GM18870 (cell line): ENCODE measurements around the gene OR6C2.
"Not testable (repeated sequence)": the region's sequence is repeated elsewhere in the genome, so short reads cannot be mapped to it uniquely, and the experiment has no call there.

Experiments used
- ATAC-seq: cut with Tn5 transposase; IDR thresholded peaks from one replicate; pipeline ENCODE4 v1.9.1; 2021; ENCODE audit warnings: moderate library complexity; ENCODE audit not compliant: unreplicated experiment

The OR6C2 gene

DNA sequence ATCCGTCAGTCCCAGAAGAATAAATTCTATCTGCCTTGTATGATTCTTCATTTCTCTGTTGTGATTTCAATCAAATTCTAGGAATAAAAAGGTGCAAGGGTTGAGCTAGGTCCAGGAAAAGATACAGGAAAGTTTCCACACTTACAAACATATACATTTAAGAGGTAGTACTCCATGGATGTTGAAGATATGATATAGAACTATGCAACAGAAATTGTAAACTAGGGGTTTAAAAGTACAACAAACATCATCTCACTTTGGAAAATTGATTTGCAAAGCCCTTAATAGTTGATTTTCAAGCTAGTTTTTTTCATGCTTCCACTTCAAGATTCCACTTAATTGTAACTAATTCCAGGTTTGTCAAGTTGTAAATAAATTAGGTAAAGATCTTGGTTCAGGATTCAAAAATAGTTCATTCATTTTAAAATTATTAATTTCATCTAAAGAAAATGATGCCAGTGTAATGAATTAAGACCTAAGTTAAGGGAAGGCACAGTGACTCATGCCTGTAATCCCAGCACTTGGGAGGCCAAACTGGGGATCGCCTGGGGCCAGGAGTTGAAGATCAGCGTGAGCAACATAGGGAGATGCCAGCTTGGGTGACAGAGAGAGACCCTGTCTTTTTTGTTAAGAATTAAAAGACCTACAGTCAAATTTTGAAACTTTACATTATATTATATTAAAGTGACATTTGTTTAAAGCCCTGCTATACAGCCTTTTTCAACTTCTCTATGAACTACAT lies 26.4 kb downstream of the OR6C2 start, which contains the start of gene OR6C70:
OR6C70 (minus strand) TSS at position 51 of the 742 bp plus-strand sequence; CDS start at position 51, 0 bp downstream.
- no peak for ATAC-seq

DNA sequence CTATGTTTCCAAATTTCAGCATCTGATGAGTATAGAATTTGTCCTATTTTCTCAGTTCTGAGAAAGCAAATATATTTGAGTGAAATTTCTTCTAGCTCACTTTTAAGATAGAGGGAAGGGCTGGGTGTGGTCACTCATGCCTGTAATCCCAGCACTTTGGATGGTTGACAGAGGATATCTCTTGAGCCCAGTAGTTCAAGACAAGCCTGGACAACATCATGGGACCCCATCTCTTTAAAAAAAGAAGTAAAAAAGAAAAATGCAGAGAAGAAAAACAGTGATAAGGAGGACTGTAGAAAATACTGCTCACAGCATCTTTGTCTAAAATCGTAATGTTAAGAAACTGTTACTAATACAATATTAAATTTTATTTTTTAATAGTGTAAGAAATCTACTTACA lies 28.4 kb downstream of the OR6C2 start:
- no peak for ATAC-seq

- ATAC-seq, result not testable (repeated sequence)
Observed at GRCh38 chr12:55479136-55479535, 35.3 kb downstream of the OR6C2 start.

DNA sequence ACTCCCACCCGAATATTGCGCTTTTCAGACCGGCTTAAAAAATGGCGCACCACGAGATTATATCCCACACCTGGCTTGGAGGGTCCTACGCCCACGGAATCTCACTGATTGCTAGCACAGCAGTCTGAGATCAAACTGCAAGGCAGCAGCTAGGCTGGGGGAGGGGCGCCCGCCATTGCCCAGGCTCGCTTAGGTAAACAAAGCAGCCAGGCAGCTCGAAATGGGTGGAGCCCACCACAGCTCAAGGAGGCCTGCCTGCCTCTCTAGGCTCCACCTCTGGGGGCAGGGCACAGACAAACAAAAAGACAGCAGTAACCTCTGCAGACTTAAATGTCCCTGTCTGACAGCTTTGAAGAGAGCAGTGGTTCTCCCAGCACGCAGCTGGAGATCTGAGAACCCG lies 40.4 kb downstream of the OR6C2 start:
- not testable (repeated sequence) for ATAC-seq

DNA sequence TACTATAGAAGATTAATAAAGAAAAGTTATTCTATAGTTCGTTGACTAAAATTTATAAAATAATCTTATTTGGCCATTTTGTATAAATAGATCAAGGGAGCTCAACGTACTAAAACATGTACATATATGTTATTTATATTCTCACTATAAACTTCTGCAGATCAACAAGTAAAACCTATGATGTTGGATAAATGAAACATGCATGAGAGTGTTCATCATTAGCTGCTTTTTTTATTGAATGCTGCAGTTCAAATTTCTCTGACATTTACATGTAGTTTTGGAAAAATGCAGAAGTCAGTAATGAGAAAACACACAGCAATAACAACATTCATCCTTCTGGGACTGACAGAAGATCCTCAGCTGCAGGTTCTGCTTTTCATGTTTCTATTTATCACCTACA lies 48.2 kb downstream of the OR6C2 start, which contains the start of gene OR6C68:
OR6C68 (plus strand) TSS at position 301 of the 400 bp plus-strand sequence; CDS start at position 301, 0 bp downstream.
- no peak for ATAC-seq

- ATAC-seq, result no peak
Observed at GRCh38 chr12:55495490-55495889, 51.6 kb downstream of the OR6C2 start.

DNA sequence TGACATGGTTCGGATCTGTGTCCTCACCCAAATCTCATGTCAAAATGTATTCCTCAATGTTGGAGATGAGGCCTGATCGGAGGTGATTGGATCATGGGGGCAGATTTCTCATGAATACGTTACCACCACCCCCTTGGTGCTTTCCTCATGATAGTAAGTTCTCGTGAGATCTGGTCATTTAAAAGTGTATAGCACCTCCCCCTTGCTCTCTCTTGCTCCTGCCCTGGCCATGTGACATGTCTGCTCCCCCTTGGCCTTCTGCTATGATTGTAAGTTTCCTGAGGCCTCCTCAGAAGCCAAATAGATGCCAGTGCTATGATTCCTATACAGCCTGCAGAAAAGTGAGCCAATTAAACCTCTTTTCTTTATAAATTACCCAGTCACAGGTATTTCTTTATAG lies 55.4 kb downstream of the OR6C2 start:
- ATAC-seq, result no peak

- no peak for ATAC-seq
Observed at GRCh38 chr12:55499810-55500252, 56.0 kb downstream of the OR6C2 start.

GRCh38 chr12:55501601-55502000 lies 57.7 kb downstream of the OR6C2 start:
- ATAC-seq, result no peak
